HFFc6 (cell line): ENCODE measurements around the gene NLK. TPM values are rescaled to one million over a fixed set of nuclear protein-coding genes. Genes with fewer than 3 reads are reported as not detected.

Experiments
- DNase-seq: peaks from one replicate; pipeline ENCODE4 v3.0.0-alpha.2; 2018
- H3K27ac Mint-ChIP-seq: 2 replicates; pipeline ENCODE4 v1.8.0; 2020; ENCODE audit warnings: mild to moderate bottlenecking, mixed read lengths
- H3K27me3 Mint-ChIP-seq: 2 replicates; pipeline ENCODE4 v1.8.0; 2021; ENCODE audit warnings: mild to moderate bottlenecking, moderate library complexity, mixed read lengths; ENCODE audit not compliant: insufficient read depth
- H3K36me3 Mint-ChIP-seq: 2 replicates; pipeline ENCODE4 v1.8.0; 2021; ENCODE audit warnings: low read depth, mixed read lengths
- H3K4me1 Mint-ChIP-seq: 2 replicates; pipeline ENCODE4 v1.8.0; 2020; ENCODE audit warnings: low read depth, mixed read lengths
- H3K4me3 Mint-ChIP-seq: 2 replicates; pipeline ENCODE4 v1.8.0; 2020; ENCODE audit warnings: mild to moderate bottlenecking, moderate library complexity, mixed read lengths
- H3K9me3 Mint-ChIP-seq: 2 replicates; pipeline ENCODE4 v1.8.0; 2020; ENCODE audit warnings: mild to moderate bottlenecking, mixed read lengths
- total RNA-seq, 6 experiments: library from RNA; stranded (reverse); fragmentation: NEBNext Ultra II Directional; extraction: Animal tissue kit (Norgen Biotek cat#: 25700); gene quantifications; 2 replicates in 1 of 6; 3 replicates in 5 of 6; pipeline ENCODE4 v1.2.3, GENCODE V29; 2021
- TF ChIP-seq, protein P1 (sequence below): fragments of 200-600 bp; sonication (generic); IDR thresholded peaks from 2 replicates; pipeline ENCODE4 v1.5.0; 2021; ENCODE audit warnings: antibody characterized with exemption, mild to moderate bottlenecking

NLK gene
- total RNA-seq, 6 experiments from 2014 or later = 18.5 to 25.3 (median 22.1) TPM

DNA sequence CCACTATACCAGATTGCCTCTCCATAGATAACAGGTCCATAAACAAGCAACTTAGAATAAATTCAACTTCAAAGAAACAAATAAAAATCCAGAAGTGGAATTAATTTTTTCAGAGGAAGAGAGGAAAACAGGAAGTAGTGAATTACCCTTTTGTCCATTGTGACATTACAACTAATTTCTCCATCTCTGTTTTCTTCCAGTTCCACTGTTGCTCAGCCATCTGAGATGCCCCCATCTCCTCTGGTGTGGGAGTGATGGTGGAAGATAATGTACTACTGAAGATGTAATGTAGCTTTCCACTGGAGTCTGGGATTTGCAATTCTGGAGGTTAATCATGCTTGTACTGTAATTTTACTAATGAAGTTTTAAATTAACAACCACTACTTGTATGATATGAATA lies 151.9 kb downstream of the NLK start:
- Mint-ChIP-seq H3K9me3 (no peaks in the 10 kb centered on the region), H3K4me1 (peaks cover 12% of the 10 kb centered on the region), H3K36me3 (peaks cover 36% of the 10 kb centered on the region), H3K27me3 (peaks cover 2% of the 10 kb centered on the region; the same call in 1 of the 2 replicates), H3K4me3 (no peak overlapping the region), H3K27ac (no peak overlapping the region)
- TF ChIP-seq, protein P1, sequence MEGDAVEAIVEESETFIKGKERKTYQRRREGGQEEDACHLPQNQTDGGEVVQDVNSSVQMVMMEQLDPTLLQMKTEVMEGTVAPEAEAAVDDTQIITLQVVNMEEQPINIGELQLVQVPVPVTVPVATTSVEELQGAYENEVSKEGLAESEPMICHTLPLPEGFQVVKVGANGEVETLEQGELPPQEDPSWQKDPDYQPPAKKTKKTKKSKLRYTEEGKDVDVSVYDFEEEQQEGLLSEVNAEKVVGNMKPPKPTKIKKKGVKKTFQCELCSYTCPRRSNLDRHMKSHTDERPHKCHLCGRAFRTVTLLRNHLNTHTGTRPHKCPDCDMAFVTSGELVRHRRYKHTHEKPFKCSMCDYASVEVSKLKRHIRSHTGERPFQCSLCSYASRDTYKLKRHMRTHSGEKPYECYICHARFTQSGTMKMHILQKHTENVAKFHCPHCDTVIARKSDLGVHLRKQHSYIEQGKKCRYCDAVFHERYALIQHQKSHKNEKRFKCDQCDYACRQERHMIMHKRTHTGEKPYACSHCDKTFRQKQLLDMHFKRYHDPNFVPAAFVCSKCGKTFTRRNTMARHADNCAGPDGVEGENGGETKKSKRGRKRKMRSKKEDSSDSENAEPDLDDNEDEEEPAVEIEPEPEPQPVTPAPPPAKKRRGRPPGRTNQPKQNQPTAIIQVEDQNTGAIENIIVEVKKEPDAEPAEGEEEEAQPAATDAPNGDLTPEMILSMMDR = no peak
- DNase-seq = no peak

GRCh38 chr17:28196636-28197035 lies 154.2 kb downstream of the NLK start:
- no peak for DNase-seq
- Mint-ChIP-seq H3K4me1 (peaks cover 8% of the 10 kb centered on the region), H3K27me3 (peaks cover 4% of the 10 kb centered on the region; the same call in 1 of the 2 replicates), H3K36me3 (peaks cover 34% of the 10 kb centered on the region), H3K27ac (no peak overlapping the region), H3K4me3 (no peak overlapping the region), H3K9me3 (no peaks in the 10 kb centered on the region)
- TF ChIP-seq, protein P1 = no peak

DNA sequence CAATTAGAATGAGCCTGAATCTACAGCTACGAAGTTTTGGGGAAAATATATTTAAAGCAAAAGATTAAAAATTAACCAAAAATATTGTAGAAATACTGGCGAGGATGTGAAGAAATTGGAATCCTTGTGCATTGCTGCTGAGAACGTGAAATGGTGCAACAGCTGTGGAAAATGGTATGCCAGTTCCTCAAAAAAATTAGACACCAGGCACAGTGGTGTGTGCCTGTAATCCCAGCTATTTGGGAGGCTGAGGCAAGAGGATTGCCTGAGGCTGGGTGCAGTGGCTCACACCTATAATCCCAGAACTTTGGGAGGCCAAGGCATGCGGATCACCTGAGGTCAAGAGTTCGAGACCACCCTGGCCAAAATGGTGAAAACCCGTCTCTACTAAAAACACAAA lies 156.6 kb downstream of the NLK start:
- Mint-ChIP-seq H3K27ac (no peak overlapping the region), H3K36me3 (peaks cover 26% of the 10 kb centered on the region), H3K9me3 (no peaks in the 10 kb centered on the region)

GRCh38 chr17:28199728-28200127 lies 157.3 kb downstream of the NLK start:
- Mint-ChIP-seq H3K27ac (no peak overlapping the region), H3K27me3 (peaks cover 4% of the 10 kb centered on the region), H3K9me3 (no peaks in the 10 kb centered on the region), H3K4me3 (no peak overlapping the region), H3K36me3 (peaks cover 26% of the 10 kb centered on the region), H3K4me1 (peaks cover 20% of the 10 kb centered on the region)
- TF ChIP-seq, protein P1 = no peak
- DNase-seq = no peak

More for the DNA sequence above, 156.6 kb downstream of the NLK start:
- TF ChIP-seq, protein P1 = no peak
- H3K4me3 Mint-ChIP-seq = no peak overlapping the region
- peaks cover 14% of the 10 kb centered on the region for H3K4me1 Mint-ChIP-seq
- H3K27me3 Mint-ChIP-seq = peaks cover 4% of the 10 kb centered on the region
- DNase-seq = no peak

GRCh38 chr17:28201315-28201714 lies 158.8 kb downstream of the NLK start:
- H3K27ac Mint-ChIP-seq = no peak overlapping the region
- TF ChIP-seq, protein P1 = no peak
- H3K4me1 Mint-ChIP-seq = peaks cover 26% of the 10 kb centered on the region
- peaks cover 4% of the 10 kb centered on the region for H3K27me3 Mint-ChIP-seq
- DNase-seq = no peak
- no peaks in the 10 kb centered on the region for H3K9me3 Mint-ChIP-seq
- H3K36me3 Mint-ChIP-seq = peaks cover 26% of the 10 kb centered on the region
- no peak overlapping the region for H3K4me3 Mint-ChIP-seq

- Mint-ChIP-seq H3K9me3 (0 out of 2 replicates have a peak, but pooled peaks cover under 1% of the 10 kb centered on the region), H3K4me1 (peaks cover 18% of the 10 kb centered on the region), H3K27ac (no peak overlapping the region), H3K4me3 (no peak overlapping the region), H3K27me3 (peaks cover 4% of the 10 kb centered on the region), H3K36me3 (peaks cover 7% of the 10 kb centered on the region)
- TF ChIP-seq, protein P1 = no peak
- DNase-seq = no peak
Measured at GRCh38 chr17:28204244-28204643, 161.8 kb downstream of the NLK start.
